Gastrocnemius medialis (tissue), 4 donors: ENCODE data around the gene ADAMTS18. TPM values are rescaled to one million over a fixed set of nuclear protein-coding genes. Genes with fewer than 3 reads are reported as not detected.

Experiments
- ATAC-seq, 2 donors: fragments of 150-250 bp; one replicate each; pipeline ENCODE4 v1.9.1; 2016
- DNase-seq, 2 donors: peaks; one replicate each; pipeline ENCODE4 v3.0.0-alpha.2; 2019
- H3K27ac ChIP-seq, 4 donors: fragments of 200-600 bp; sonication (generic); 1 replicate in 1 of 4; 2 replicates in 3 of 4; pipeline ENCODE4 v1.5.1; 2016 to 2018; ENCODE audit warnings: mild to moderate bottlenecking in 2 of 4, moderate library complexity in 1 of 4
- H3K27me3 ChIP-seq, 3 donors: fragments of 200-600 bp; sonication (generic) in 2 of 3; 1 replicate in 1 of 3; 2 replicates in 2 of 3; pipeline versions ENCODE4 v1.5.1 to v1.6.0; 2016 to 2019; ENCODE audit warnings: mild to moderate bottlenecking in 1 of 3, moderate library complexity in 1 of 3
- H3K36me3 ChIP-seq, 2 donors: fragments of 200-600 bp; sonication (generic) in 1 of 2; one replicate each; pipeline ENCODE4 v1.5.1; 2017 to 2018
- H3K4me1 ChIP-seq, 2 donors: fragments of 200-600 bp; sonication (generic) in 1 of 2; one replicate each; pipeline ENCODE4 v1.5.1; 2016 to 2017; ENCODE audit warnings: mild to moderate bottlenecking in 2 of 2
- H3K4me3 ChIP-seq, 4 donors: fragments of 200-600 bp; sonication (generic) in 3 of 4; 1 replicate in 1 of 4; 2 replicates in 3 of 4; pipeline ENCODE4 v1.5.1; 2016 to 2019; ENCODE audit warnings: mild to moderate bottlenecking in 2 of 4
- H3K9me3 ChIP-seq, 3 donors: fragments of 200-600 bp; sonication (generic) in 2 of 3; 1 replicate in 1 of 3; 2 replicates in 2 of 3; pipeline ENCODE4 v1.5.1; 2016 to 2019
- POLR2A ChIP-seq, 2 donors: fragments of 450-650 bp; IDR thresholded peaks; one replicate each; pipeline ENCODE4 v1.6.1; 2017; ENCODE audit warnings: antibody characterized with exemption in 2 of 2, mild to moderate bottlenecking in 2 of 2, moderate library complexity in 2 of 2
- in situ Hi-C, 4 donors: fragments of 200-750 bp; cut with MboI; loops; one replicate each; pipeline versions ENCODE4 v1.15.0 to v1.8.0; 2017; ENCODE audit warnings: low sequenced_read_pairs in 4 of 4
- intact Hi-C: fragments of 100-400 bp; cut with DNase I; formaldehyde crosslinking; loops from one replicate; pipeline ENCODE4 v1.15.1; 2023; ENCODE audit warnings: low total_unique reads
- total RNA-seq, 4 donors: library from RNA; depleted of rRNA; stranded (reverse); fragments of >200 nt; gene quantifications; one replicate each; pipeline versions ENCODE4 v1.1.0 to v1.2.3, GENCODE V29; 2016
- TF ChIP-seq, protein P1 (sequence below), 5 experiments: fragments of 450-650 bp in 3 of 5; fragments of 200-600 bp in 2 of 5; sonication (generic) in 2 of 5; IDR thresholded peaks in 4 of 5; conservative IDR thresholded peaks in 1 of 5; 1 replicate in 4 of 5; 2 replicates in 1 of 5; pipeline ENCODE4 v1.5.1; 2016 to 2019; ENCODE audit warnings: antibody characterized with exemption in 5 of 5, mild to moderate bottlenecking in 3 of 5, moderate library complexity in 3 of 5

The ADAMTS18 gene
- total RNA-seq, 4 donors from 2014 or later = 0.82 TPM; not detected in 3

DNA sequence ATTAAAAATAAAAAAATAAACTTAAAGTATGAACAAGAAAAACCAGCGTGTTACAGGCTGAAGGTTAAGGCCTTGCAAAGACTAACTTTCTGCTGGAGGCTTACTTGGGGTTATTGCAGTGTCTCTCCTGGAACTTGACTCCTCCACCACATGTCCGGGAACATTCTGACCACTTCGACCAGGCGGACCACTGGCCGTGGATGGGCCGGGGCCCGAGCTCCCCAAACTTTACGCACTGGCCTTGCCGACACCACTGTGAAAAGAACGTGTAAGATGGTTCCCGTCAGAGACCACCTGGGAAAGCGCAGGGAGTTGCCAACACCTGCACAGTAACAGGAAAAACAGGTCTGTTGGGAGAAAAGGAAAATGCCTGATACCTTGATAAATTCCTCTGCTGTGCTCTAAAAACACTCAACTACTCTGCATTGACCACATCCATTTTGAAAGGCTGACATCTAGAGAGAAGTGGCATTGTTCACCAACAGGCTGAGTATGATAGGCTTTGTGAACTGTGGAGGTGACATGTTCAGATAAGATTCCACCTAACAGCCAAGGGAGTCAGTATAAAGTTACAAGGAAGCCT lies 99.1 kb downstream of the ADAMTS18 start:
- TF ChIP-seq POLR2A (IDR thresholded peaks at IDR 0.05) = no peak
- TF ChIP-seq, protein P1, sequence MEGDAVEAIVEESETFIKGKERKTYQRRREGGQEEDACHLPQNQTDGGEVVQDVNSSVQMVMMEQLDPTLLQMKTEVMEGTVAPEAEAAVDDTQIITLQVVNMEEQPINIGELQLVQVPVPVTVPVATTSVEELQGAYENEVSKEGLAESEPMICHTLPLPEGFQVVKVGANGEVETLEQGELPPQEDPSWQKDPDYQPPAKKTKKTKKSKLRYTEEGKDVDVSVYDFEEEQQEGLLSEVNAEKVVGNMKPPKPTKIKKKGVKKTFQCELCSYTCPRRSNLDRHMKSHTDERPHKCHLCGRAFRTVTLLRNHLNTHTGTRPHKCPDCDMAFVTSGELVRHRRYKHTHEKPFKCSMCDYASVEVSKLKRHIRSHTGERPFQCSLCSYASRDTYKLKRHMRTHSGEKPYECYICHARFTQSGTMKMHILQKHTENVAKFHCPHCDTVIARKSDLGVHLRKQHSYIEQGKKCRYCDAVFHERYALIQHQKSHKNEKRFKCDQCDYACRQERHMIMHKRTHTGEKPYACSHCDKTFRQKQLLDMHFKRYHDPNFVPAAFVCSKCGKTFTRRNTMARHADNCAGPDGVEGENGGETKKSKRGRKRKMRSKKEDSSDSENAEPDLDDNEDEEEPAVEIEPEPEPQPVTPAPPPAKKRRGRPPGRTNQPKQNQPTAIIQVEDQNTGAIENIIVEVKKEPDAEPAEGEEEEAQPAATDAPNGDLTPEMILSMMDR (IDR thresholded peaks at IDR 0.05 in 4 of 5, conservative IDR thresholded peaks at IDR 0.05 in 1 of 5) = no peak
- intact Hi-C loops (no loop called here), in situ Hi-C loops (no loop called here)
- ATAC-seq = no peak
- H3K36me3 ChIP-seq = no peaks in the 10 kb centered on the region
- no peaks in the 10 kb centered on the region for H3K27me3 ChIP-seq
- H3K27ac ChIP-seq = no peak overlapping the region
- no peak for DNase-seq
- no peaks in the 10 kb centered on the region for H3K4me1 ChIP-seq
- H3K9me3 ChIP-seq = no peaks in the 10 kb centered on the region
- no peak overlapping the region for H3K4me3 ChIP-seq

DNA sequence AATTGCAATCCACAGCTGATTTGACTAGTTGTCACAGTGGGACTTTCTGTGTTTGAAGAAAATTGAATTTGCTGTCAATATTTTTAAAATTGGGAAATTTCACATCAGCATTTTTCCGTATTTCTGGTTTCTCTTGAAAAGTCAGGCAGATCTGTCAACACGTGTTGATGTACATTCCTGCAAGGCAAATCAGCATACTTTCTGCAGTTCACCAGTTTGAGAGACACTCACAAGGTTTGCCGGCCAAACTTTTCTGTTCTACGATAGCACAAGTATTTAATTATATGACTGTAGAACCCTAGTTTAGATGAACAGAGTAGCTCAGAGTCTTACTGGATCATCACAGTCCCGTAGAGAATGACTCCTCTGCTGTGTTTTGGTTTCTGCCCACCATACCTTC lies 102.0 kb downstream of the ADAMTS18 start:
- H3K4me3 ChIP-seq = no peak overlapping the region
- no peaks in the 10 kb centered on the region for H3K4me1 ChIP-seq
- no peaks in the 10 kb centered on the region for H3K27me3 ChIP-seq
- TF ChIP-seq, protein P1 (IDR thresholded peaks at IDR 0.05 in 4 of 5, conservative IDR thresholded peaks at IDR 0.05 in 1 of 5) = no peak
- no peak for TF ChIP-seq POLR2A (IDR thresholded peaks at IDR 0.05)
- H3K36me3 ChIP-seq = no peaks in the 10 kb centered on the region
- DNase-seq = no peak
- no peak for ATAC-seq
- intact Hi-C loops (no loop called here), in situ Hi-C loops (no loop called here)
- H3K9me3 ChIP-seq = no peaks in the 10 kb centered on the region
- no peak overlapping the region for H3K27ac ChIP-seq

DNA sequence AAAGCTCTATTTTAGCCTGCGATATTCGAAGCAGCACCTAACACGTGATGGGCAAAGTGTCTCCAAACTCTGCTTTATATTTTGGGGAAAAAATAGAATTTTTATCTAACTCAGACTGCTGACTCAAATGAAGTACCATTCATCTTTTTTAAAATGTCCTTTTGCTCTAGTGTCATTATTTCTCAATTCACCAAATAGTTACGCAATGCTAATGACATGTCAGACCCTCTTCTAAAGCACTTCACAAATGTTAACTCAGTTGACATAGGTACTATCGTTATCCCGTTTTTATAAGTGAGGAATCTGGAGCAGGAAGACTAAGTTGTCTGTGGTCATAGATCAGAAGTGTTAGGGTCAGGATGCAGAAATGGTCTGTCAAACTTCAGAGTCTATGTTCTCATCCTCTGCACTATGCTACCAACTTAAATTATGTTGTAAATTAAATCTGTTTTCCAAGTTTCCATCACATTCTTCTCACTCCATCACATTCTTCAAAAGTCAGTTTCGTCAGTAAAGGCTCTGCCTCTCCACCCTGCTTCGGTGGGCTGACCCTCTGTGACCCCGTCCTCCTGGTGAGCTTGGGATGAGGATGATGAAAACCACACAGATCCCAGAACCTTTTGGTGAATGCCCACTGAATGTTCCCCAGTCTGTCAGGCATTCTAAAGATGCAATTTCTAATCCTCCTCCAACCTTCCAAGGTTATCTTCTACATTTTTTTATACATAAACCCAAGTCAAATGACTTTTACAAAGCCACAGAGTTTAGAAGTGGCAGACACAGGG lies 102.8 kb downstream of the ADAMTS18 start:
- H3K27me3 ChIP-seq = no peaks in the 10 kb centered on the region
- no peak overlapping the region for H3K4me3 ChIP-seq
- H3K4me1 ChIP-seq = no peaks in the 10 kb centered on the region
- ATAC-seq (no peak), DNase-seq (no peak)
- H3K27ac ChIP-seq = no peak overlapping the region
- intact Hi-C loops = no loop called here
- in situ Hi-C loops = no loop called here
- H3K36me3 ChIP-seq = no peaks in the 10 kb centered on the region
- TF ChIP-seq, protein P1 (IDR thresholded peaks at IDR 0.05 in 4 of 5, conservative IDR thresholded peaks at IDR 0.05 in 1 of 5) = no peak
- TF ChIP-seq POLR2A (IDR thresholded peaks at IDR 0.05) = no peak
- no peaks in the 10 kb centered on the region for H3K9me3 ChIP-seq

DNA sequence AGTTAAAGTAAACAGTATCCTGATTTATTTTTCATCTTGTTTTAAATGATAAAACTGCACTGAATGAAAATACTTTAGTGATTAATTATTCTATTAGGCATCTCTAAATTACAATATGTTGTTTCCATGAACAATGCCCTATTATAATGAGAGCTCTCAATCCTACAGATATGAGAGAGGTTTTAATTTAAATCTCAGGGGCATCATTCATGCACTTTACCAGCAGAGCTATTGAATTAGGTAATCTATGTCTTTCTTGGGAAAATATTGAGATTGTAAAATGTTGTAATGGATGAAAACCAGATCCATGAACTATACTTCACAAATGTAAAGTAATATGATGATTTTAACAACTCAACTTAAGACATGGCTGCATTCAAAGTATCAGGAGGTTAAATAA lies 103.8 kb downstream of the ADAMTS18 start:
- in situ Hi-C loops = no loop called here
- no peaks in the 10 kb centered on the region for H3K27me3 ChIP-seq
- intact Hi-C loops = no loop called here
- H3K9me3 ChIP-seq = no peaks in the 10 kb centered on the region
- H3K27ac ChIP-seq = no peak overlapping the region
- H3K4me3 ChIP-seq = no peak overlapping the region
- no peaks in the 10 kb centered on the region for H3K36me3 ChIP-seq
- no peak for DNase-seq
- no peak for TF ChIP-seq POLR2A (IDR thresholded peaks at IDR 0.05)
- TF ChIP-seq, protein P1 (IDR thresholded peaks at IDR 0.05 in 4 of 5, conservative IDR thresholded peaks at IDR 0.05 in 1 of 5) = no peak
- no peaks in the 10 kb centered on the region for H3K4me1 ChIP-seq
- ATAC-seq = no peak
